KG1 (cell line): ENCODE results near the gene NFATC4.
"Not testable (repeated sequence)": the region's sequence is repeated elsewhere in the genome, so short reads cannot be mapped to it uniquely, and the experiment has no call there.

Source experiments
- DNase-seq: peaks from one replicate; lab custom pipeline; 2025; lab: John Stamatoyannopoulos, UW

Gene NFATC4

DNA sequence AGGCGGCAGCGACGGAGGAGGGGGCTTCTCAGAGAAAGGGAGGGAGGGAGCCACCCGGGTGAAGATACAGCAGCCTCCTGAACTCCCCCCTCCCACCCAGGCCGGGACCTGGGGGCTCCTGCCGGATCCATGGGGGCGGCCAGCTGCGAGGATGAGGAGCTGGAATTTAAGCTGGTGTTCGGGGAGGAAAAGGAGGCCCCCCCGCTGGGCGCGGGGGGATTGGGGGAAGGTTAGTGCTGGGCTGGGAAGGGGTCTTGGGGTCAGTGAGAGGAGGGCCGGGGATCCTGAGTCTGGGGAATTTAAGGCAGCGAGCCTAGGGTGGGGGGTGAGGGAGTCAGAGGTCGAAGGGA, 203 bp downstream of the NFATC4 start:
- no peak for DNase-seq

DNA sequence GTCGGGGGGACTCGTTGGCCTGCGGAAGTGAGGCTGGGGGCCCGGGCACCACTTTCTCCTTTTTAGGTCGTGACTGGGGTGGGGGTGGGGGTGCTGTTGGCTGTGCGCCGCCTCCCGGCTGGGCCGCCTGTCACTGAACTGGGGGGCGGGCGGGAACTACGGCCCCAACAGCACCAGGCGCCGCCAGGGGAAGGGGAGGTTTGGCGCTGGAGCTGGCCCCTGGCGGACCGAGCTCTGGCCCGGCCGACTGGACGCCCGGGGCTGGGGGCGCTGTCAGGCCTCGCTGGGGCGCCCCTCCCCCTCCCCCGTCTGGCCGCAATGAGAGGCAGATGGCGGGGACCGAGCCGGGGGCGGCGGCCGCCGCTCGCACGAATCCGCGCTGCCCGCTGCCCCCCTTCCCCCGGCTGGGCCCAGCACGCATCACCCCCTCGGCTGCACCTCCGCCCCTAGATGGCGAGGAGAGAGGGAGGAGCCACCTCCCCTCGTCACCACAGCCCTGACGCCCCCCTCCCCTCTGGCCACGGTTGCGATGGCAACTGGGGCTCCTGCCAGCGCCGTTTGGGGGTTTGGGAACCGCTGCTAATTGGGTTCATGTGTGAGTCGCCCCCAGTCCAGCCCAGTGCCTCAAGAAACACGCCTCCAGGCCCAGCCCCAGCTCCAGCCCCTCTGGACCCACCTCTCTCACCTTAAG, 723 bp downstream of the NFATC4 start:
- no peak for DNase-seq

DNA sequence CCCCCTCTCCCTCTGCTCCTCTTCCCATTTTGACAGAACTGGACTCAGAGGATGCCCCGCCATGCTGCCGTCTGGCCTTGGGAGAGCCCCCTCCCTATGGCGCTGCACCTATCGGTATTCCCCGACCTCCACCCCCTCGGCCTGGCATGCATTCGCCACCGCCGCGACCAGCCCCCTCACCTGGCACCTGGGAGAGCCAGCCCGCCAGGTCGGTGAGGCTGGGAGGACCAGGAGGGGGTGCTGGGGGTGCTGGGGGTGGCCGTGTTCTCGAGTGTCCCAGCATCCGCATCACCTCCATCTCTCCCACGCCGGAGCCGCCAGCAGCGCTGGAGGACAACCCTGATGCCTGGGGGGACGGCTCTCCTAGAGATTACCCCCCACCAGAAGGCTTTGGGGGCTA, 1.5 kb downstream of the NFATC4 start:
- DNase-seq = no peak

DNA sequence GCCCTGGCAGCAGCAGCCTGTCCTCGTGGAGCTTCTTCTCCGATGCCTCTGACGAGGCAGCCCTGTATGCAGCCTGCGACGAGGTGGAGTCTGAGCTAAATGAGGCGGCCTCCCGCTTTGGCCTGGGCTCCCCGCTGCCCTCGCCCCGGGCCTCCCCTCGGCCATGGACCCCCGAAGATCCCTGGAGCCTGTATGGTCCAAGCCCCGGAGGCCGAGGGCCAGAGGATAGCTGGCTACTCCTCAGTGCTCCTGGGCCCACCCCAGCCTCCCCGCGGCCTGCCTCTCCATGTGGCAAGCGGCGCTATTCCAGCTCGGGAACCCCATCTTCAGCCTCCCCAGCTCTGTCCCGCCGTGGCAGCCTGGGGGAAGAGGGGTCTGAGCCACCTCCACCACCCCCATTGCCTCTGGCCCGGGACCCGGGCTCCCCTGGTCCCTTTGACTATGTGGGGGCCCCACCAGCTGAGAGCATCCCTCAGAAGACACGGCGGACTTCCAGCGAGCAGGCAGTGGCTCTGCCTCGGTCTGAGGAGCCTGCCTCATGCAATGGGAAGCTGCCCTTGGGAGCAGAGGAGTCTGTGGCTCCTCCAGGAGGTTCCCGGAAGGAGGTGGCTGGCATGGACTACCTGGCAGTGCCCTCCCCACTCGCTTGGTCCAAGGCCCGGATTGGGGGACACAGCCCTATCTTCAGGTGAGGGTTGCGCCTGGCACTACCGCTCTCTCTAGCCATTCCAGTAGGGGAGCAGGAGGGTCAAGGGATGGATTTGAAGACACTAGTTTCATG, 2.1 kb downstream of the NFATC4 start:
- DNase-seq = no peak

GRCh38 chr14:24370748-24371147, 2.8 kb downstream of the NFATC4 start:
- DNase-seq = no peak

DNA sequence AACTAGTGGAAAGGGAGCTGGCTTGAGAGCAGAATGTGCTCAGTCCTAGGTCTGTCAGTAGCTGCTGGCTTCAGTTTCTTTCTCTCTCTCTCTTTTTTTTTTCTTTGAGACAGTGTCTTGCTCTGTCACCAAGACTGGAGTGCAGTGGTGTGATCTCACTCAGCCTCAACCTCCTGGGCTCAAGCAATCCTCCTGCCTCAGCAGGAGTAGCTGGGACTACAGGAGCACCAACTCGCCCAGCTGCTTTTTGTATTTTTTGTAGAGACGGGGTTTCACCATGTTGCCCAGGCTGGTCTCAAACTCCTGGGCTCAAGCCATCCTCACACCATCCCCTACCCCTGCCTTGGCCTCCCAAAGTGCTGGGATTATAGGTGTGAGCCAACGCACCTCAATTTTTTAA, 3.6 kb downstream of the NFATC4 start:
- not testable (repeated sequence) for DNase-seq

DNA sequence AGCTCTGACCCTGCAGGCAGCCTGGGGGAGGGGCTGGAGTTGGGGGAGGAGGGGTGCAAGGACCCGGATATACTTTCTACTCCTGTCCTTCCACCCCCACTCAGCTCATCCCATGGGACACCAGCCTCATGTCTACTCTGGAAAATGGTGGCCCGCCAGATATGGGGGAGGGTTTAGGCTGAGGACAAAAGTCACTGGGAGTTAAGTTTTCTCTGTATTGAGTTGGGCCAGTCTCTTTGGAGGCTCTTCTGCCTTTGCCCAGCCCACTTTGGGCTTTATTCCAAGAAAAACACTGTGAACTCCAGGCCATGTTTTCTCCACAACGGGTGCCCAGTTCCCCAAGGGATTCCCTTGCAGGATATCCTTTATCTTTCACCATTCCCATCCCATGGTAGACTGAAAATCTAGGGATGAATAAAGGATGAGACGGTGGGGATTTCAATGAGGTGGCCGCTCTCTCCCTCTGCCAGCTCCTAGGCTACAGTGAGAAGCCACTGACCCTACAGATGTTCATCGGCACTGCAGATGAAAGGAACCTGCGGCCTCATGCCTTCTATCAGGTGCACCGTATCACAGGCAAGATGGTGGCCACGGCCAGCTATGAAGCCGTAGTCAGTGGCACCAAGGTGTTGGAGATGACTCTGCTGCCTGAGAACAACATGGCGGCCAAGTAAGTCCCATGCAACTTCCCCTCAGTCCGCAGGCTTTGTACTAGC, 4.9 kb downstream of the NFATC4 start:
- DNase-seq = no peak

DNA sequence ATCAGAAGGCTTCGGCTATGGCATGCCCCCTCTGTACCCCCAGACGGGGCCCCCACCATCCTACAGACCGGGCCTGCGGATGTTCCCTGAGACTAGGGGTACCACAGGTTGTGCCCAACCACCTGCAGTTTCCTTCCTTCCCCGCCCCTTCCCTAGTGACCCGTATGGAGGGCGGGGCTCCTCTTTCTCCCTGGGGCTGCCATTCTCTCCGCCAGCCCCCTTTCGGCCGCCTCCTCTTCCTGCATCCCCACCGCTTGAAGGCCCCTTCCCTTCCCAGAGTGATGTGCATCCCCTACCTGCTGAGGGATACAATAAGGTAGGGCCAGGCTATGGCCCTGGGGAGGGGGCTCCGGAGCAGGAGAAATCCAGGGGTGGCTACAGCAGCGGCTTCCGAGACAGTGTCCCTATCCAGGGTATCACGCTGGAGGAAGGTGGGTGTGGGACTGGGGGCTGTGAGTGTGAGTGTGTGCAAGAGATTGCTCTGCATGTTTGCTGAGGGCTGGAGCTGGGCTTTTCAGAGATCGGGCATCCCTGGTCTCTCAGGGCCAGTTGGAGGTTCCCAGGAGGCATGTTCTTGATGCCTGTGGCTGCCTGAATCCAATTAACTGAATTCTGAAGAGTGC, 8.6 kb downstream of the NFATC4 start:
- no peak for DNase-seq

GRCh38 chr14:24377126-24377525, 9.1 kb downstream of the NFATC4 start:
- DNase-seq = no peak

- DNase-seq = no peak
These were observed 9.7 kb downstream of the NFATC4 start for GRCh38 chr14:24377657-24378056.

GRCh38 chr14:24378327-24378726, 10.3 kb downstream of the NFATC4 start:
- no peak for DNase-seq

DNA sequence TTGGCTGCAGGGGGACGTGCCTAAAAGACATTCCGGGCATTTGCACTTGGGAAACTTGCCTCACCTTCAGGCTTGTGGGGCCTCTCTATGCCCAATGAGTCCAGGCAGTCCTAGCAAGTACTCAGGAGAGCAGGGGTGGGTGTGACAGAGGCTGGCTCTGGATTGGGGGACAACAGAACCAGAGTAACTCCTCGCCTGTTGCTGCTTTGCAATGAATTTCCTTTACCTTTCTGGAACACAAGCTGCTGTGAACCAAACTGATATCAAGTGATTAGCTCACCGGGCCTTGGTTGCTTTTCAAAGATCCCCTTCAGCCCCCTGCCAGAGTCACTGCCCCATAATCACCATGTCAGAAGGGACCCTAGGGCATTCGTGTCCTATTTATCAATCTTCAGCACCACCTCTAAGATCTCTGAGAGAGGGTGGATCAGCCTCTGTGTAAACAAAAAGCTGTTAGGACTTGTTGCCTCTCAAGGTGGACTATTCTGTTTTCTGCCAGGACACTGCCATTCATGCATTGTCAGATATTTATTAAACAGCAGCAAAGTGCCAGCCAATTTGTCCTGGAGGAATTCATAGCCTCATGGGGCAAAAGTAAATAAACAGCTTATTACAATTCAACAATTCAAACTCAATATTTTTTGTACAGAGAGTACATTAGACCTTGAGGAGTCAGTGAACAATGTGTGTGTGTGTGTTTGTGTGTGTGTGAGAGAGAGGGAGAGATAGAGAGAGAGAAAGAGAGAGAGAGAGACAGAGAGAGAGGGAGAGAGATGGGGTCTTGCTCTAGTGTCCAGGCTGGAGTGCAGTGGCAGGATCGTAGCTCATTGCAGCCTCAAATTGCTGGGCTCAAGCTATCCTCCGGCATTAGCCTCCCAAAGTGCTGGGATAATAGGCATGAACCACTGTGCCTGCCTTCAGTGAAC, 11.3 kb downstream of the NFATC4 start:
- no peak for DNase-seq

- no peak for DNase-seq
These were observed 12.1 kb downstream of the NFATC4 start for GRCh38 chr14:24379907-24380730.

DNA sequence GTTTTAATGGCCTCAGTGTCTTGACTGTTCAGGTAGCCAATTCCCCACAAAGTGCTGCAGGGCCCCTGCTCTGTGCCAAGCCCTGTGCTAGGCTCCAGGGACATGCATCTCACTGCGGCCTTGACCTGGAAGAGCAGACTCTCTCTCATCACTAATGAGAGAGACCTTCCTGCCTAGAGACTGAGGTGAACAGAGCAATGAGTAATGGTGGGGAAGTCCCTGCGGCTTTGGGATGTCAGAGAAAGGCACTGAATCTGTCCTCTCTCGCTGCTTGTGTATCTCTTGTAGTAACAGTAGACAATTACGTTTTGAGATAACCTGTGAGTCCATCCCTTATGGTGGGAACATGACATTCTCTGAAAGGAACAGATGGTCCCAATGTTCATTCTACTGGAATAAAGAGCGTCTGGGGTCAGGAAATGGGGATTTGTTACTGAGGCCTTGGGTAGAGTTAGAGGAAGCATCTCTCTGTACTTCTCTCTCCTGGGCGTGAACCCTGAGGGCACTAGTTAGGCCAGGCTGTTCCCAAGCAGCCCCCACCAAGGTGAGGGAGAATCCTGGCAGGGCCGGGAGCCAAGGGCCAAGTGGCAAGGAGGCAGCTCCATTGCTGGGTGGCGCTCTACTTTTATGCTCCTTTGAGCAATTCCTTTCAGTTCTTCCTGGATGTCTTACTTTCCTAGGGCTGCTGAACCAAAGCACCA, 13.5 kb downstream of the NFATC4 start:
- no peak for DNase-seq

DNA sequence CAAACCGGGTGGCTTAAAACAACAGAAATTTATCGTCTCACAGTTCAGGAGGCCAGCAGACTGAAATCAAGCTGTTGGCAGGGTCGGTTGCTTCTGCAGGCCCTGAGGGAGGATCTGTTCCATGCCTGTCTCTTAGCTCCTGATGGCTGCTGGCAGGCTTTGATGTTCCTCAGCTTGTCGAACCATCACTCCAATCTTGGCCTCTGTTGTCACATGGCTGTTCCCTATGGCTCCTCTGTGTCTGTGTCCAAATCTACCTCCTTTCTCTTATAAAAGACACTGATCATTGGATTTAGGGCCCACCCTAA, 14.0 kb downstream of the NFATC4 start:
- no peak for DNase-seq

DNA sequence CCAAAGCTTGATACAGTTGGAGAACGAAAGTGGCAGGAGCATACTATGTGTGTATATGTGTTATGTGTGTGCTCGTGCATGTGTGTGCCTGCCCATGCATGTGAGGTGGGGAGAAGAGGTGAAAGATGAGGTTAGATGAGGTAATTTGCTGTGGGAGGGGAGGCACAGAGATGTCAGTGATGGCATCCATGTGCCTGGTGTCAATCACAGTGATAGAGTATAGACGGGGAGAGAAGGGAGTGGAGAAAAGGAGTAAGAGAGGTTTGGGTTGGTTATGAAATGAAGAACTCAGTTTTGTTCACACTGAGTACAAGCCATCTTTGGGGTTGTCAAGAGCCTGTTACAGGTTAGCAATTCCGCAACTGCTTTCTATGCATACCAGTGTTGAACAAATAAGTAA, 16.2 kb downstream of the NFATC4 start:
- no peak for DNase-seq

DNA sequence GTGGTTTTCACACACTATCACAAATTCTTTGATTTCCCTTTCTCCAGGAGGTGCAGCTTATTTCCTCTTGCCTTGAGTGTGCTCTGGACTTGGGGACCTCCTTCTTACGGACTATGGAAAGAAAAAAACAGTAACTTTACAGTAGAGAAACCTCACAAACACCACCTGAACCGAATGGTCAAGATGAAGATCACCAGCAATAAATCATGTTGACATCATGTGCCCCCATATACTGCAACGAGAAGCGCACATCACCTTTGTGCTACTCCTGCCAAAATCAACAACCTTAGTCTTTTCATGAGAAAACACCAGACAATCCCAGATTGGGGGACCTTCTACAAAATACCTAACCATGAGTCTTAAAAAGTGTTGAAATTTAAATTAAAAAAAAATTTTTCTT, 17.5 kb downstream of the NFATC4 start:
- DNase-seq = no peak

- no peak for DNase-seq
These were observed 19.0 kb downstream of the NFATC4 start for GRCh38 chr14:24387009-24387345.

GRCh38 chr14:24387579-24387978, 19.6 kb downstream of the NFATC4 start:
- DNase-seq = not testable (repeated sequence)

DNA sequence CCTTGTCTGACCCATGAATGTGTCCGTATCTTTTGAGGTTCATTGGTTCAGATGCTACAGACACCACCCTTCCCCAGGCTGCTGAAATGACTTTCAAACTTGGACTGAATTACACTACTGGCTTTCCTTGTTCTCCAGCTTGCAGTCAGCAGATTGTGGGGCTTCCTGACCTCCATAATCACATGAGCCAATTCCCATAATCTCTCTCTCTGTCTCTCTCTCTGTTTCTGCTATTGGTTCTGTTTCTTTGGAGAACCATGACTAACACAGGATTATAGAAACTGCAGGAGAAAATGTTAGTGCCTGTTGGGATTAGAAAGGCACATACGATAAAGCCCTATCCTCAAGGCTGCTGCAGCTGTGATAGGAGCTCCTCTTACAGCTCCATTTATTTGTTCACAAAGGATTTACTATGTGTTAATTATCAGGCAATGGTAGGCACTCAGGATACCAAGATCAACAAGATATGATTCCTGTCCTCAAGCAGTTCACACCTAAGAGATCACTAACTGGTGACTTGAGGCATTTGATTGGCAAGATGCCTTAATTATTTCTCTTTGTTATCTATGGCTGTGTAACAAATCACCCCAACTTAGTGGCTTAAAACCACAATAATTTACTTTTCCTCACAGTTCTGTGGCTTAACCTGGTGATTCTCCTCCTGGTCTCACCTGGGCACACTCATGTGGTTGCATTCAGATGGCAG, 20.6 kb downstream of the NFATC4 start:
- DNase-seq = no peak
